Liver (tissue), 9 donors: ENCODE results near the gene CREG2. TPM values are rescaled to one million over a fixed set of nuclear protein-coding genes. Genes with fewer than 3 reads are reported as not detected.

Experiments used
- DNase-seq: peaks from one replicate; pipeline ENCODE4 v3.0.0-alpha.2; 2017; ENCODE audit warnings: low spot score
- H3K27ac ChIP-seq, 2 donors: one replicate each; pipeline ENCODE4 v1.7.0; 2013; ENCODE audit warnings: inconsistent platforms in 2 of 2, low read length in 2 of 2, control low read depth in 1 of 2, low read depth in 1 of 2, mild to moderate bottlenecking in 1 of 2
- H3K27me3 ChIP-seq, 4 donors: one replicate each; pipeline versions ENCODE4 v1.6.1 to v1.7.0; 2013; ENCODE audit warnings: low read length in 3 of 4, inconsistent platforms in 1 of 4, mild to moderate bottlenecking in 1 of 4, moderate library complexity in 1 of 4; ENCODE audit not compliant: control insufficient read depth in 4 of 4, insufficient read depth in 4 of 4
- H3K36me3 ChIP-seq, 4 donors: one replicate each; pipeline versions ENCODE4 v1.6.1 to v1.7.0; 2013; ENCODE audit warnings: low read length in 3 of 4, mild to moderate bottlenecking in 3 of 4, low read depth in 1 of 4, moderate library complexity in 1 of 4; ENCODE audit not compliant: control insufficient read depth in 4 of 4, insufficient read depth in 3 of 4
- H3K4me1 ChIP-seq, 4 donors: one replicate each; pipeline versions ENCODE4 v1.6.1 to v1.7.0; 2013; ENCODE audit warnings: low read length in 3 of 4, mild to moderate bottlenecking in 3 of 4, moderate library complexity in 1 of 4; ENCODE audit not compliant: control insufficient read depth in 4 of 4, insufficient read depth in 4 of 4
- H3K4me3 ChIP-seq, 3 donors: one replicate each; pipeline versions ENCODE4 v1.6.1 to v1.7.0; 2013; ENCODE audit warnings: low read length in 3 of 3, control low read depth in 1 of 3, low read depth in 1 of 3, mild to moderate bottlenecking in 1 of 3
- H3K9ac ChIP-seq, 2 donors: one replicate each; pipeline ENCODE4 v1.7.0; 2013; ENCODE audit warnings: low read length in 2 of 2, mild to moderate bottlenecking in 2 of 2, moderate library complexity in 2 of 2, control low read depth in 1 of 2, low read depth in 1 of 2
- H3K9me3 ChIP-seq, 4 donors: one replicate each; pipeline versions ENCODE4 v1.6.1 to v1.7.0; 2013; ENCODE audit warnings: low read length in 3 of 4; ENCODE audit not compliant: control insufficient read depth in 4 of 4
- CTCF ChIP-seq: fragments of 150-350 bp; IDR thresholded peaks from 2 replicates; pipeline ENCODE4 v1.5.1; 2017; ENCODE audit warnings: improper control_type of control experiment, low read depth, low read length; ENCODE audit not compliant: missing input control
- FOXA2 ChIP-seq: IDR thresholded peaks from 2 replicates; pipeline ENCODE4 v1.6.1; 2016; ENCODE audit warnings: antibody characterized with exemption
- GABPA ChIP-seq, 2 donors: IDR thresholded peaks in 1 of 2; conservative IDR thresholded peaks in 1 of 2; 2 replicates each; pipeline ENCODE4 v1.6.1; 2016; ENCODE audit warnings: antibody characterized with exemption in 2 of 2, mild to moderate bottlenecking in 1 of 2, moderate library complexity in 1 of 2
- HNF4G ChIP-seq: IDR thresholded peaks from 2 replicates; pipeline ENCODE4 v1.6.1; 2016; ENCODE audit warnings: antibody characterized with exemption
- JUND ChIP-seq, 2 donors: IDR thresholded peaks; 2 replicates each; pipeline ENCODE4 v1.6.1; 2016; ENCODE audit warnings: antibody characterized with exemption in 2 of 2
- MAX ChIP-seq: IDR thresholded peaks from 2 replicates; pipeline ENCODE4 v1.6.1; 2016; ENCODE audit warnings: antibody characterized with exemption
- RAD21 ChIP-seq, 2 donors: IDR thresholded peaks; 2 replicates each; pipeline ENCODE4 v1.6.1; 2016; ENCODE audit warnings: antibody characterized with exemption in 2 of 2, mild to moderate bottlenecking in 2 of 2
- REST ChIP-seq: IDR thresholded peaks from 2 replicates; pipeline ENCODE4 v1.6.1; 2016; ENCODE audit warnings: antibody characterized with exemption, mild to moderate bottlenecking
- YY1 ChIP-seq: IDR thresholded peaks from 2 replicates; pipeline ENCODE4 v1.6.1; 2016; ENCODE audit warnings: antibody characterized with exemption, mild to moderate bottlenecking
- ZBTB33 ChIP-seq: IDR thresholded peaks from 2 replicates; pipeline ENCODE4 v1.6.1; 2016; ENCODE audit warnings: antibody characterized with exemption
- WGBS: extraction: QIAGEN DNeasy Blood & Tissue Kit; methylation state at CpG from one replicate; pipeline ENCODE4 v1.1.7; 2013; 5-methylcytosine and 5-hydroxymethylcytosine counted together
- polyA plus RNA-seq, 2 donors: library from polyadenylated mRNA; stranded (reverse) in 1 of 2; unstranded in 1 of 2; fragments of 200-250 nt in 1 of 2; fragments of >200 nt in 1 of 2; fragmentation: Nextera tagmentation in 1 of 2; extraction: Ambion mirVana in 1 of 2; gene quantifications; one replicate each; pipeline versions ENCODE4 v1.2.1 to v1.2.3, GENCODE V29; 2013 to 2015
- total RNA-seq, 2 donors: library from RNA; depleted of rRNA; stranded (reverse); fragments of >200 nt; gene quantifications; one replicate each; pipeline ENCODE4 v1.2.3, GENCODE V29; 2014
- donor health status: healthy.
- donor health status: healthy.
- donor health status: healthy.
- donor health status: healthy.
- donor health status: healthy.

The CREG2 gene
- total and polyA plus RNA-seq, 4 donors: 0.05 TPM; not detected in 3

GRCh38 chr2:101388232-101388631, 929 bp upstream of the CREG2 start:
- WGBS: 72% methylated on average over 4 of the region's 4 CpGs
- no peak overlapping the region for H3K9ac ChIP-seq
- peaks cover 6 to 15% (median 11%) of the 10 kb centered on the region in 4 donors for H3K4me1 ChIP-seq
- no peak for TF ChIP-seq REST
- TF ChIP-seq HNF4G: no peak
- TF ChIP-seq GABPA (IDR thresholded peaks at IDR 0.05 in 1 of 2, conservative IDR thresholded peaks at IDR 0.05 in 1 of 2): no peak
- no peak for TF ChIP-seq RAD21 (IDR thresholded peaks at IDR 0.05)
- no peak for DNase-seq
- no peak overlapping the region for H3K27ac ChIP-seq
- no peaks in the 10 kb centered on the region for H3K36me3 ChIP-seq
- no peaks in the 10 kb centered on the region for H3K9me3 ChIP-seq
- H3K4me3 ChIP-seq: no peak overlapping the region
- peaks cover 0 to 2% (median 0%) of the 10 kb centered on the region in 4 donors for H3K27me3 ChIP-seq

GRCh38 chr2:101386599-101387150, 628 bp downstream of the CREG2 start:
- Histone ChIP-seq H3K4me1 (peaks cover 6 to 15% (median 11%) of the 10 kb centered on the region in 4 donors), H3K27ac (no peak overlapping the region), H3K27me3 (peaks cover 0 to 2% (median 0%) of the 10 kb centered on the region in 4 donors), H3K9ac (no peak overlapping the region), H3K9me3 (no peaks in the 10 kb centered on the region), H3K4me3 (peak overlapping the region in 1 of 3 donors; percentile 50), H3K36me3 (no peaks in the 10 kb centered on the region)
- DNase-seq: no peak
- 5% methylated on average over 45 of the region's 45 CpGs for WGBS
- no peak for TF ChIP-seq YY1
- TF ChIP-seq JUND (IDR thresholded peaks at IDR 0.05): no peak
- TF ChIP-seq MAX: no peak
- TF ChIP-seq CTCF: no peak
- TF ChIP-seq FOXA2: no peak
- no peak for TF ChIP-seq ZBTB33
- no peak for TF ChIP-seq RAD21 (IDR thresholded peaks at IDR 0.05)
- TF ChIP-seq GABPA (IDR thresholded peaks at IDR 0.05 in 1 of 2, conservative IDR thresholded peaks at IDR 0.05 in 1 of 2): no peak
